Measurements from ENCODE around the gene WDR5B.

WDR5B gene

GRCh38 chr3:122365073-122365472, 50.8 kb downstream of the WDR5B start:
- no peak for DNase-seq

- no peak for DNase-seq
Measured at GRCh38 chr3:122364490-122364889, 51.4 kb downstream of the WDR5B start.

Data from fibroblast of skin of right quadriceps (primary cell).